ENCODE data around the gene GUCA2A.

DNA sequence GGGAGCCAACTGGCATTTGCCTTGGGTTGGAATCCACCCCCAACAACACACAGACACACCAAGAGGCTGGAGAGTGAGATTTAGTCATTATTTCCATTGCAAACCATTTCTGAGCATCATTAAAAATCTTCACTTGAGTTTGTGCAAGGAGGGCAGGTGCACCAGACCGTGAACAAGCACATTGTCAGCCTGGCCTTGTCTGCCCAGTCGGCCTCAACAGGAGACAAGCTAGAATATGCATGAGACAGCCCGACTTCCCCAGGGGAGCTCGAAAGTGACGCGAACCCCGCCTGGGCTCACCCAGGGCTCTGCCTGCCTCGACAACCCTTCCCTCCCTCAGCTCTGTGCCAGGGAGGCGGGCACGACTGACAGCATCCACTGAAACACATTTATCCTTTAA lies 26.8 kb downstream of the GUCA2A start:
- TF ChIP-seq, protein P1, sequence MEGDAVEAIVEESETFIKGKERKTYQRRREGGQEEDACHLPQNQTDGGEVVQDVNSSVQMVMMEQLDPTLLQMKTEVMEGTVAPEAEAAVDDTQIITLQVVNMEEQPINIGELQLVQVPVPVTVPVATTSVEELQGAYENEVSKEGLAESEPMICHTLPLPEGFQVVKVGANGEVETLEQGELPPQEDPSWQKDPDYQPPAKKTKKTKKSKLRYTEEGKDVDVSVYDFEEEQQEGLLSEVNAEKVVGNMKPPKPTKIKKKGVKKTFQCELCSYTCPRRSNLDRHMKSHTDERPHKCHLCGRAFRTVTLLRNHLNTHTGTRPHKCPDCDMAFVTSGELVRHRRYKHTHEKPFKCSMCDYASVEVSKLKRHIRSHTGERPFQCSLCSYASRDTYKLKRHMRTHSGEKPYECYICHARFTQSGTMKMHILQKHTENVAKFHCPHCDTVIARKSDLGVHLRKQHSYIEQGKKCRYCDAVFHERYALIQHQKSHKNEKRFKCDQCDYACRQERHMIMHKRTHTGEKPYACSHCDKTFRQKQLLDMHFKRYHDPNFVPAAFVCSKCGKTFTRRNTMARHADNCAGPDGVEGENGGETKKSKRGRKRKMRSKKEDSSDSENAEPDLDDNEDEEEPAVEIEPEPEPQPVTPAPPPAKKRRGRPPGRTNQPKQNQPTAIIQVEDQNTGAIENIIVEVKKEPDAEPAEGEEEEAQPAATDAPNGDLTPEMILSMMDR (IDR thresholded peaks at IDR 0.05 in 4 of 5, conservative IDR thresholded peaks at IDR 0.05 in 1 of 5), result no peak
- TF ChIP-seq POLR2A (IDR thresholded peaks at IDR 0.05), result no peak
